Stimulated activated CD8-positive, alpha-beta memory T cell treated with anti-CD3 and anti-CD28 coated beads, Interleukin-2, amount 100 ng/mL, for 48 hours (primary cell): ENCODE measurements around the gene KHDRBS2.

ENCODE experiments used
- DNase-seq, 2 donors: peaks; one replicate each; pipeline ENCODE4 v3.0.0-alpha.2; 2020; ENCODE audit warnings: low read depth in 2 of 2

KHDRBS2 gene

DNA sequence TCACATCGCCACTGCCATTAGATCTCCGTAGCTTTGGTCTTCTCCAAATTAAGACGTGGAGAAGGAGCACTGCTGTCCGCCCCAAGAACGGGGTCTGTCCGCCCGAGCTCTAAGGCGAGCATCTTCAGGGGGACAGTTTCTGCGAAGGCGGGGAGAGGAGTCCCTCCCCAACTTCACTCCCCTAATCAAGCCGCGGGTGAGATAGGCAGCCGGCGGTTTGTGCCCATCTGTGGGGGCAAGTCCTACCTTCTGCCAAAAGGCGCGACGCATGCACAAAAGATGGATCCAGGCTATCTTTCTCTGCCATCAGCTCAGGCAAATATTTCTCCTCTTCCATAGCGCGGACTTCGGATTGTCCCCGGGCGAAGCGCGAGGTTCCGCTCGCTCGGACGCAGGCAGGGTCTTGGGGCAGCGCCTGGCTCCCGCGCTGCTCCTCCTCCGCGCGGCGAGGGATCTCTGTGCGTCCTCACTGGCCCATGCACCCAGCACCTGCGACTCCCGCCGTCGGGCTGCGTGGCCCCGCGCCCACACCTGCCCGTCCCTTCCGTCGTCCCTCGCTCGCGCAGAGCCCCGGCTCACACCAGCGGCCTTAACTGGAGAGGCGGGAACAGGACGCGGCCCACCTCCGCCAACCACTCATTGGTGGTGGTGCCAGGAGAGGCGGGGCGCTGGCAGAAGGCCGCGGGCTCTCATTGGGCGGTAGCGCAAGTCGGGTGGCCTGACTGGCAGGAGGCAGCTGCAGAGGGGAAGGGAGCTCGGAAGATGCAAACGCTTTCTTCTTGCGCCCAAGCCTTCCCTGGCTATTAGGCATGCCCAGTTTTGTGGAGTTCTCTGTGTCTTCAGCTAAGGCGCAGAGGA is at the start of gene KHDRBS2:
Gene KHDRBS2 (minus strand): TSS at position 614 of the 858 bp plus-strand sequence.
- no peak for DNase-seq

DNA sequence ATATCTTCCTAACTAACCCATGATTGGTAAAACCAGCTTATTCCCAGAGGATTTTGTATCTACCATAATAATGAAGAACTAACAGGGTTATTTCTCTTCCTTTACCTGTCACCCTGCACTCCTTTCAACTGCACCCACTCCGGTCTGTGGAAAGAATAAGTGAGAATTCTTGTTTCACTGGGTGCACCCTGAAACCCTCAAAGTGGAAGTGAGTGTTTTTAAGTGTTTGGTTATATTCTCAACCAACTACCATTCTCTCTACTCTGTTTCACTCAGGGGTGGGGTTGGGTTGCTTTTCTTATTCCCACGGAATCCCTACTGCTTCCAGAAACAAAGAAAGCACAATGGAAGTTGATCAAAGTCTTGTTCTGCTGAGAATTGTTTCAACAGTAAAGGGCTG is 42.6 kb upstream of the KHDRBS2 start:
- DNase-seq: no peak

DNA sequence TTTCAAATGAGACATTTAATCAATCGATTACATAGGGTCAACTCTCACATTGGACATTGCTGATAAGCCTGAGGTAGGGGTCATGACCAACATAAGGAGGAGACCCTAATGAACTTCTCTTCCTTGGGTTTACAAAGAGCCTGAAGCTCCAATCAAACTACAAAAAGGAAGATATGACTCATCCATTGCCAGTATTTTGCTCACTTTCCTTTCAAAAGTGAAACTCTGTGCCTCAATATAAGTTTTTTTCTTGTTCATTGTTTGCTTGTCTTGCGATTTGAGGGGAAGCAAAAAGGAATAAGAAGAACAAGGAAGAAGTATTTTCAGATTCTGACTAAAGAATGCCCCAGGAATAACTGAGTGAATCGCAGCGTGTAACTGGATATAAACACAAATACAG is 38.8 kb upstream of the KHDRBS2 start:
- DNase-seq: no peak

DNA sequence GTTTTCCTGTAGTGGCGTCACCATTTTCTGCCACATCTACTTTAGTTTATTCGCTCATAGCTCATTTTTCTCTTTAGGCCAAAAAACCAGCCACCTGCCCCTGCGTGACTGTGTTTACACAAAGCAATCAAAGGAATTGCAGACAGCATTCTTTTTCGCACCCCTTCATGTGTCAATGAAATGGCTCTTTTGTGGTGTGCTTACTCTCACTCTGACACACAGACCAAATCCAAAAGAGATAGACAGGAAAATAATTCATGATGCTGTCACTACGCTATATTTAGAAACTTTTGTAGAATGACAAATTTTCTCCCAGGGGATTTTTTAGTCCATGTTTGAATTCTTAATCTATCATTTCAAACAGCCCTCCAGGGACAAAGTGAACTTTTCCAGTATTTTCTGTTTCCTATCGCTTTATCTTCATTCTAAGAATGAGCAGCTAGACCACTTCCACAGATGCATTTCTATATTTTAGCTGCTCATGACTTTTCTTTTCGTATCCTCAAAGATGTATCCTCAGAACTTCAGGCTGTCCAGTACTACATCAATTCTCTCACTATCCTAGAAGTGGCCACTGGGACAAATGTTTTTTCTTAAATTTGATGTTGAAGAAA is 37.9 kb upstream of the KHDRBS2 start:
- no peak for DNase-seq

DNA sequence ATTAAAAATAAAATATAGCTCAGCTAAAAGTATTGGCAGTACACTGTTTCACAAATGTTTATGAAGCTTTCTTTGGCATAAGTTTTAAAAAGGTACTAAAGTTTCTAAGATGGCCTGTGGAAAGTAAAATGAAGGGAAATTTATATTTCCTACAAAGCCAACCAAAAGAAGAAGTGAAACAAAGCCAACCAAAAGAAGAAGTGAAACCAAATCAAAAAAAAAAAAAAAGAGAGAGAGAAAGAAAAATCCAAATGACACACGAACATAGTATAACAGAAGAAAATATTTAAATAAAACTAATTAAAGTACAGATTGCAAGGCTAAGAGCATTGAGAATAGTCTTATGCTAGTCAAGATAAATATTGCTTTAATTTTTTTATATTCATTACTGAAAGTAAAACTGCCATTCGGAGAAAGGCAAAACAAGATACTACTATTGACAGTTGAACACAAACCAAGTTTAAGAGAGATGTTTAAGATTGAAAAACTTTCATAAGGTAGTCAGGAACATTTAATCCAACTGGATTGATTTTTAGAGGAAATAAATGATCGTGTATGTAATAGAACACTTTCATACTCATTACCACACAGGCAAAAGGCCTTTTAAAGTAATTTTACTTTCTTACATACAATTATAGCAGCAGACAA is 12.8 kb upstream of the KHDRBS2 start:
- no peak for DNase-seq

DNA sequence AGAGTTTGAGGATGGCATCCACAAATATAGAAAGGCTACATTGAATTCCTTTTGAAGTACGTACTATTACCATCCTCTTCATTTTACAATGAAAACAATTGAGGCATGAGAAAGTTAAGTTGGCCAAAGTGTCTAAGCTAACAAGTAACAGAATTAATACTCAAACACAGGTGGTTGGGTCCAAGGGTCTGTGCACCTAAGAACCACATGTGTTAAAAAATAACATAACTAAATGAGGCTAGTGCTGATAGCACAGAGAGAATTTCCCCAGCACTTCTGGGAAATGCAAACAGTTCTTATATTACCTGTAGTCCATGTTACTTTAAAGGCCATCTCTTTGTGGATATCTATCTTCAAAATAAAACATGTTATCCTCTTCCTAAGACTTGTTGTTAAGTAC is 10.5 kb upstream of the KHDRBS2 start:
- DNase-seq: no peak

- no peak for DNase-seq
These were observed 2.9 kb upstream of the KHDRBS2 start for GRCh38 chr6:62288974-62289373.

DNA sequence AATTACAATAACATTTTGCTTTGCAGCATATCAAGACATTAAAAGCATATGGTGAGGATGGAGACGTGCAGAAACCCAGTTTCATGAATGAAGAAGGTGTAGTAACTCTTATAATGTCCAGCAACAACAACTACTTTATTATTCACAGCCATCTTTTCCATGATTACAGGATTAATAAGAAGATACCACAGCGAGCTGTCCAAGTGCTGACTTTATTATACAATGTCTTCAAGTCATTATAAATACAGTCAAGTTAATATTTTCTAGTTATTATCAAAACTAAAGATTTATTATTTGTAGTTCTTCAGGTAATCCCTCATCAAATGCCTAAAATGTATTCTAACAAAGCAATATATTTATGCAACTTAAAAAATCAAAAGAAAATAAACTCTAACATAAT is 2.5 kb upstream of the KHDRBS2 start:
- DNase-seq: no peak

GRCh38 chr6:62286470-62286843 is 432 bp upstream of the KHDRBS2 start:
- DNase-seq: no peak

DNA sequence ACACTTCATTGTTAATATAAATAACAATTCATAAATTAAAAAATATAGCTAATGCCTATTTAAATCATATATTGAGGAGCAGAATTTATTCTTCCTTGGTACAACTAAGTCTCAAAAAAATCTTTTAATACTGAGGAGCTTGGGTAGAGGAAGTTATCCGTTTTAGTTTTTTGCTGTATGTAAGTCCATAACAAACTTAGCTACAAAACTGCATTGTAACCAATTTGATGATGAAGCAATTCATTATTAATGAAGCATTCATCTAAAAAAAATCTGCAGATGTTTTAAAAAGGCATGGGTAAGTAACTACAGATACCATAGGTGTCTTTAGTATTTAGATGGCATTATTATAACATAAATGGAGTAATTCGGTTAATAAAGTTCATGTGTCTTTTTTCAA is 1.3 kb downstream of the KHDRBS2 start:
- no peak for DNase-seq

DNA sequence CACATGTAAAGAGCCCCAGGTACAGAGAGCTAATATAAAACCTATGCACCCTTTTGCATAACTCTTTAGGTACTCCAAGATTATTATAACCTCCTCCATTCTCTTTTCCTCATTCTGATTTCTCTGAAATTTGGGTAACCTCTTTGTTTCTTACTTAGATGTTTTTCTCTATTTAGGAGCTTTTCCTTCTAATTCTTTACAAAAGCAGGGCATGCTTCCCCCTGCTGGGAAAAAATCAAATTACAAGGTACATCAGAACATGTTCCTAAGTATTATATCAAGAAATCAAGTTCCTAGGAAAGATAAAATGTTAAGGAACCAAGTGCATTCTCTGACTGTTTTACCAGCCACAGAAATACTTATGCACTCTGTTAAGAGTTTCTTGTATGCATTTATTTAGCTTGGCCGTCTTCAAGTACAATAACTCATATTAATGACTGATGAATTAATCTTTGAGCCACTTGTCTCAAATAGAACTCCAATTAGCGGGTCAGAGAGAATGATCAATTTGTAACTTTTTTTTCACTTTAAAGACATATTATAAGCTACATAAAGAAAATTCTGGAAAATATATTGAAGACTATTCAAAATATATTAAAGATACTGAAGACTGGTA is 2.1 kb downstream of the KHDRBS2 start:
- no peak for DNase-seq

DNA sequence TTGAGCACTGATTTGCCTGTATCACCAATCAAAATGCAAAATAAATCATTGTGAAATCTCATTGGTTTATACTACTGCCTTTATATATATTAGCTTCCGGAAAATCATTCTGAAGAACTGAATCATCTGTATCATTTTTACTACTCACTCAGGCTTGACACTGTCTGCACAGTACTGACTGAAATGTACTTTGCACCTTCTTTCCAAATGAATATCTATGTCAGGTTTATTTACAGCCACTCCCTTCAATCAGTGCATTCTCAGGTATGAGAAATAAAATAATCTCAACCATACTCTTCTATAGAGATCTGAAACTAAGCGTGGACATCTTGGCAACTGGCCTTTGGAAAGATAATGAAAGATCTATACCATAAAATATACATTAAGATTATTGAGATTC is 2.7 kb downstream of the KHDRBS2 start:
- DNase-seq: no peak

DNA sequence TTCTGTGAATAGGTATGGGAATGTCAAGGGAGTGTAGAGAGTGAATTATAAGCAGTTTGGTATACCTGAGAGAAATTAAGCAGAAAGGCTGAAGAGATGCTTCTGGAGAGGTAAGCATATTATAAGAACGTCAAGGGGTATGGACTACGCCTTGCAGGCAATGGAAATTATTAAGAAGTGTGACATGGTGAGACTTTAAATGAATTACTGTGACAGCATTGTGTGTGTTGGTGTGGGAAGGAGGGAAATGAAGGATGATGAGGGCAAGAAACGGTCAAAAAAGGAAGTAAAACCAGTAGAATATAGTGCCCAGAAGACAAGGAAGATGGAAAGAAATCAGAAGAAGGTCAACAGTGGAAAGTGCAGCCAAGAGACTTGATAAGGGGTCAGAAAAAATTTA is 5.9 kb downstream of the KHDRBS2 start:
- DNase-seq: no peak

GRCh38 chr6:62272114-62272513 is 13.9 kb downstream of the KHDRBS2 start:
- DNase-seq: no peak

DNA sequence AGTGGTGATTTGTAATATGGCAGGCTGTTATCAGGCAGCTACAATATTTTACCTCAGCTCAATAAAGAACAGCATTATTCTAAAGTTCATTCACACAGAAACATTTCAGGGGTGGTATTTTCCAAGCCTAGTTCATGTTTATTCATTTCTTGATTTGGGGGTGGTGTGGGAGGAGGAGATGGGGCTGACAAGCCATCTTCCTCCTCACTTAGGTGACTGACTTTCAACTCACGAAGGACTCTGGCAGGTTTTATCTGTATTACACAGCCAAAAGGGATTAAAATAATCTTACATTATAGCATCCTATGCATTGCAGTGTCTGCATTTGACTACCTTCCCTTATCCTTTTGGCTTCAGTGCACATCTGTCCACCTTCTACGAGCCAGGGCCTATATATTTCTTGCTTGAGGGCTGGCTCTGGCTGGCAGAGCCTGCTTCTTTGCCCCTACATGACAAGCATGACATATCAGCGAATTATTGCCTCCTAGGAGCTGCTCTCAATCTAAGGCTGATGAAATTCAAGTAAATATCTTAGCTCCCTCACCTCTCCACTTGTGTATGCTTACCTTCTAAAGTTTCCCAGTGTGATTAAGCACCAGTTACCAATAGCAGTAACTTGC is 20.0 kb downstream of the KHDRBS2 start:
- DNase-seq: no peak

- no peak for DNase-seq
These were observed 23.7 kb downstream of the KHDRBS2 start for GRCh38 chr6:62262283-62262682.

GRCh38 chr6:62246087-62246486 is 39.9 kb downstream of the KHDRBS2 start:
- DNase-seq: no peak

DNA sequence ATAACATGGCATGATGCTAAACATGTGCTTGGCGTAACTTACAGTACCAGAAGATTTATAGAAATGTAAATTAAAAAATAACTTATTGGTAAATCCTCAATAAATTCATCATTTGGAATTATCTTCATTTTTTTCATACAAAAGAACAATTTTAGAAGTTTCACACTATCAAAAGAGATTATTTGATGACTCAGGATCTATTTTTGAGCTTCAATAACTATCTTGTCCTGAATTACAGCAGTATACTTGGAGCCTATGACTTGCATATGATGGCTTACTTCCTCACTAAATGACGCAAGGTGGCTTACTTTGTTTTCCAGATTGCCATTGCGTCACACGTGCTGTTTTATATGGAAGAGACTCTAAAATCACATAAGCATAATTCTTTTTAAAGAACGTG is 49.2 kb downstream of the KHDRBS2 start:
- no peak for DNase-seq

GRCh38 chr6:62229231-62229630 is 56.8 kb downstream of the KHDRBS2 start:
- DNase-seq: no peak

DNA sequence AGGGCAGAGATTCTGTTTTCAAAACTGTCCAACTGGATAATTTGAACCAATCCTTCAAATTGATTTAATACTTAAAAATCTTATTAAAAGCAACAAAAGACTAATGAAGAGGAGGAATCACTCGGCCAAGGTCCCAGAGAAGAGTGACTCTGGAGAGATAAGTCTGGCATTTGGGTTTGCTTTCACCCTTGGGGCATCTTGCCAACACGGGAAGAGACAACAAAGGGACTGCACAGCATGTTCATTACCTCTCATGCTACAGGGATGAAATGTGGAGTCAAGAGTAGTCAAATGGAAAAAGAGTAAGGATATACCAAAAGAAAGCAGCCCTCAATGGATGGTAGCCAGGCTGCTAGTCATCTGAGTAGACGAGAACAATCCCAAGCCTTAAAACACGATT is 68.2 kb downstream of the KHDRBS2 start:
- DNase-seq: no peak

- DNase-seq: no peak
These were observed 83.9 kb downstream of the KHDRBS2 start for GRCh38 chr6:62202078-62202477.

DNA sequence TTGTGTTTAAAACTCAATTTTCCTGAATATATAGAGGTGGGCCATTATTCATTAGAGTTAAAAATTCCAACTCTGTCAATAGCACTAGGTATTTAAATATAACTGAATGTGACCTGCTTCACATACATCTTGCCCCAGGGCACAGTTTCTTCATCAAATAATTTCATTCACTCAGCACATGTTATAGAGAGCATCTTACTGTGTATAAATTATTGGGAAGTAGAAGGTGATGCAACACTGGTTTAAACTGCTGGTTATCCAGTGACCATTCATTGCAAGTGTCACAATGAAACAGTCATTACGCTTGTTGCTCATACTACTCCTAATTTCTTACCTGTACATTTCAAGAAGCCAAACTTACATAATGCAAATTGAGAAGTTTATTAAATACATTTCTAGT is 93.4 kb downstream of the KHDRBS2 start:
- no peak for DNase-seq
